GM21423 (cell line): ENCODE data around the gene DLG2.
"Not testable (repeated sequence)": the region's sequence is repeated elsewhere in the genome, so short reads cannot be mapped to it uniquely, and the experiment has no call there.

Experiments
- ATAC-seq: cut with Tn5 transposase; IDR thresholded peaks from one replicate; pipeline ENCODE4 v1.9.1; 2021; ENCODE audit warnings: mild to moderate bottlenecking, moderate library complexity; ENCODE audit not compliant: unreplicated experiment

DLG2 gene

GRCh38 chr11:84313830-84314359, 1313.2 kb downstream of the DLG2 start:
- ATAC-seq: no peak

DNA sequence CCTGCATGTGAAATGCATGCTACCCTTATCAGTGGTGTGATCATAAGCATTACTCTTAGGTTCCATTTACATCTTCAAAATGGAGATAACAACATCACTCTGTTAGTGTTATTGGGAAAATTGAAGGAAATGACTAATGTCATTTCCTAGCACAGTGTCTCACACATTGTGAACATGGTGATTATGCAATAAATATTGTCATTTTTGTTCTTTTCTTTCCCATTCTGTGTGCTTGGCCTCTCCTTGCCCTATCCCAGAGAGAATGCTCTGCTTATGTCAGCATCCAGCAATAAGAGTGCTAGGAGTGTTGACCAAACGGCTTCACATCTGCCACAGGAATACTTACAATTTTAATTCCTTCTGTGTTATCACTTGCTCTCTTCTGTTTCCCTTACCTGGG, 1316.9 kb downstream of the DLG2 start:
- ATAC-seq: no peak

GRCh38 chr11:84308491-84308890, 1318.7 kb downstream of the DLG2 start:
- not testable (repeated sequence) for ATAC-seq

- no peak for ATAC-seq
Observed at GRCh38 chr11:84300092-84300491, 1327.1 kb downstream of the DLG2 start.

- ATAC-seq: no peak
Observed at GRCh38 chr11:84297570-84297969, 1329.6 kb downstream of the DLG2 start.

GRCh38 chr11:84295815-84296214, 1331.3 kb downstream of the DLG2 start:
- no peak for ATAC-seq

DNA sequence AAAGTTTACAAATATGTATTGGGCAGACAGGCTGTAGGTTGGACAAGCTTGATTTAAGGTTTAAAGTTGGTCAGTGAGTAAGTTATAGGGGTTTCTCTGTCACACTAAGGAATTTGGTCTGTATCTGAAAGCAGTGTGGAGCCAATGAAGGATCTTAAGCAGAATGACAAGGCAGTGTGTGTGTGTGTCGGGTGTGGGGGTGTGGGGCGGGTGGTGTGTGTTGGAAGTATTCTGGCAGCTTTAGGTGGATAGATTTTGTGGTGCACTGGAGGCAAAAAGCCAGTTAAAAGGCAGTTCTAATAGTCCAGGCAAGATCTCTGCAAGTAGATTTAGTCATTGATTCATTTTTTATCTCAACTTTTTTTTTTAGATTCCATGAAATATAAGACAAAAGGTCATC, 1334.2 kb downstream of the DLG2 start:
- ATAC-seq: no peak

DNA sequence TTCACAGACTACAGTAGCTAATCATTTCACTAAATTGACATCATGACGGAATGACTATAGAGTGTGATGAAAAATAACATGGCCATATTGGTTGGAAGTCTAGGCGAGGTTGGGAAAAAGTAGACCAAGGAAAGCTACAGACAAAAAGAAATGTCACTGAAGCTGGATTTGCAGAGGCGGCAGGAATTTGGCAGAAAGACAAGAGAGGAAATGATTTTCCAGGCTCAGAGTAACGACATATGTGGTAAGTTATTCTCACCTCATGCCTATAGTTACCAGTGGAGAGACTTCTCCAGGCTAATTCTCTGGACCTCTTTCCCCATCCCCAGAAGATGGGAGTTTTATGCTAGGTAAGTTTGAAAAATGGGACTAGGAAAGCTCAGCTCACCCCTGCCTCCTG, 1335.1 kb downstream of the DLG2 start:
- no peak for ATAC-seq

DNA sequence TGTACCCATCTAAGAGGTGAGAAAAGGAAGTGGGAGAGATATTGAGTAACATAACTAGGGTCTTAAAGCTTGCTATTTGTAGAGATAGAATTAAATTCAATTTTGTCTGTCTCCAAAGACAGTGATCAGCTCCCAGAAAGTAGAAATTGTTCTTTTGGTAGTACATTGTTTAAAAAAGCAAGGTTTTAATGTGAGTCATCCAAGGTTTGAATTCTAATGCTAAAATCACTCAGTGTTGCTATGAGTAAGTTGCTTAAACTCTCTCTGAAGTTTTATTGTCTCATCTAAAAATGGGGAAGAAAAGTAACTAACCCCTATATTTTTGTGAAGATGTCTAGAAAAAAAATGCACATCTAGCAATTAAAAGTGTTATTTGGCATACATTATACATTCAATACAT, 1336.5 kb downstream of the DLG2 start:
- ATAC-seq: no peak

DNA sequence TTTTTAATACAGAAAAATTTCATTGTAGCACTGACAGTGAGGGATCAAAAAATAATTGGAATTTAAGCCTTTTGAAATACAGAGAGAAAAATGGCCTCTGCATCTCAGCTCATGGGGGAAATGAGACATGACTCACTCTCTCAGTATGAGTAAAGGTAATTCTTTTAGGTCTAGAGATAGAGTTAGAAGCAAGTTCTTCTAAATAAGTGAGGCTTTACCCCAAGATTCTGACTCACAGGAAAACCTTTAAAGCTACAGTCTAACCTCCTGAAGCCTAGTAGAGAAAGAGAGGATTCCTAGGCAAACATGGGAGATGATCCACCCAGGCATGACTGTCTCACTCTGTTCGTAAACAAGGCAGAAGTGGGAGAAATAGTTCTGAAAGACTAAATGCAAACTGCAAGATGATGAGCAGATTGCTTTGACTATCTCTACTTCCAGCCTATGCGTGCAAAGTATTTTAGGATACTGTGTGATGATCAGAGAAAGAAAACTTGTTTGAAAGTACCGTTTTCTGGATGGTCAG, 1337.7 kb downstream of the DLG2 start:
- peak; percentile 99 for ATAC-seq

- ATAC-seq: no peak
Observed at GRCh38 chr11:84273541-84273940, 1353.6 kb downstream of the DLG2 start.

GRCh38 chr11:84270466-84270865, 1356.7 kb downstream of the DLG2 start:
- ATAC-seq: no peak

- no peak for ATAC-seq
Observed at GRCh38 chr11:84264066-84264465, 1363.1 kb downstream of the DLG2 start.

- ATAC-seq: no peak
Observed at GRCh38 chr11:84261707-84262106, 1365.4 kb downstream of the DLG2 start.

DNA sequence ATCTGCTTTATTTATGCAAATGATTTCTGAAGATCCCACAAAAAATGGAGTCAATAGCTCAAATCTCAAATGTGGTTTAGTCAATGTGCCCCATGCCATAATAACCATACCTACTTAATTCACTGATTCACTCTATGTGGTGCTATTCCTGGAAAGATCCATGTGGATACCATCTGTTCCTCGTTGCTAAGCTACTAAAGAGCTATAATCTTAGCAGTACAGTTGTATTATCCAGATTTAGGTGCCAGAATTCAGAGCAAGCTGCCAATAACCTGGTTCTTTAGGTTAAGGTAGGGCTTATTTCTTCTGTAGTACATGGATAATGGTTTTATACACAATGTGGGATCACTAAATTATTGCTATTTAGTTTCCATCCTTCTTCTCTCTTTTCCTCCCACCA, 1366.3 kb downstream of the DLG2 start:
- no peak for ATAC-seq

GRCh38 chr11:84256618-84257017, 1370.5 kb downstream of the DLG2 start:
- no peak for ATAC-seq

GRCh38 chr11:84255483-84255882, 1371.7 kb downstream of the DLG2 start:
- ATAC-seq: no peak

- no peak for ATAC-seq
Observed at GRCh38 chr11:84250834-84251613, 1376.1 kb downstream of the DLG2 start.

DNA sequence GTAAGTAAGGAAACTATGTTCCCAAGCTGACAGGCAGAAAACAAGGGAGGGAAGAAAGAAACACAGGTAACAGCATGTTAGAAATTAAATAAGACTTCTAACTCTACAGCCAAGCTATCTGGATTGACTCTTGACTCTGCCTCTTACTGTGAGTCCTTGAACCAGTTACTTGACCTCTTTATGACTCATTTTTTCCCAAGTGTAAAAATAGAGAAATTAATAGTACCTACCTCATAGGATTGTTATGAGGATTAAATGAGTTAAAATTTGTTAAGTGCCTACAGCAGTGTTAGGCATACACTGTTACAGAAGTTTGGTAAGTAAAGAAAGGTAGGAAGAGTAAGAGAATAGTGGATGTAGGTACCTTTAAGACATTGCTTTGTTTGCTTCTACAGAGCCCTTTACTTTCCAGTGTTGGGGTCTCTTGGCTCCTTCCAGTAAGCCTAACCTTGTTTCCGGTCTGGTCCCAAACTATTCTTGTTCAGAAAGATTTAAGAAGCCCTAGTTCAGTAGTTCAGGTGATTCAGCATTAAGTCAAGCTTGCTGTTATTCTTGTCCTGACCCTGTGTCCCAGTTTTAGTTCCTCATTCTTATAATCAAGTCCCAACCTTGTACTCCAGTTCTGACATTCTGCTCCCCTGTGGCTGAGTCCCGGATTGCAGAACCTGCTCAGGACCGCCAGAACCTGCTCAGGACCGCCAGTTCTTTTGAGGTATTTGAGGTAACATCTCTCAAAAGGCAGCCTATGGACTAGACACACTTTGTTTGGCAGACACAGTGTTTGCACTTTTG, 1377.6 kb downstream of the DLG2 start:
- ATAC-seq: no peak

DNA sequence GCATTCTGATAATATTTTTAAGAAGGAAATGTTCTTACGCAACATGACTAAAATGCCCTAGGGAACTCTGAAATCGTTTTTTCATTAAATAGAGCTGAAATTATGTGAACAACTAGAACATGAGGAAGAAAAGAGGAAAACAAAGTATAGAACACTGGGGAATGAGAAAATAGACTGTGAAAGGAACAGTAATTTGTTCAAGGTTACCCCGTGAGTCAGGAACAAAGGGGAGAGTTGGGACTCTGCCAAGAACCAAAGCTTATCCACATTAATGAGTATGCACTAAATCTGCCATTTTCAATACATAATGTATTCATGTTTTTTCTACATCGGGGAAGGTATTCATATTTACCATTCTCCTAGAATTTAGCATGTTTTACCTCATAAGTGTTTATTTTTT, 1379.2 kb downstream of the DLG2 start:
- no peak for ATAC-seq

DNA sequence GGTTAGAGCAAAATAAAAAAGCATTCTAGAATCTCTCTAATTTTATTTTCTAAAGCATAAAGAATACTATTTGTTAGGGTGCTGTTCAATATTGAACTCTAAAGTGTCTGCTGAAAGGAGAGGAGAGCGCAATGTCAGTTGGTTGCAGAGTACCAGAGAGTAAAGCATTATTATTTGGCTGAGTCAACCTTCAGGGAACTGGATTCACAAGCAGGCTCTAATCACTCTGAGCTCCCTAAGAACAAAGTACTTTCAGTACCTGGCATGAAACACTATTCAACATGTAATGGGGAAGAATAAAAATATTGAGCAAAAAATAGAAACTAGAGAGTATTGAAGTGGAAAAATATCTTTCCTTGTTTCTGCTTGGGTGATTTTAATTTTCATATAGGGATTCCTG, 1380.0 kb downstream of the DLG2 start:
- no peak for ATAC-seq
